AG04449 (cell line): ENCODE results near the gene LMBR1L.

Source experiments
- CTCF ChIA-PET: fragments of 350-600 bp; formaldehyde crosslinking; extraction: SDS; loops from one replicate; lab custom pipeline; 2021; ENCODE audit warnings: antibody characterized with exemption; lab: Yijun Ruan, JAX
- POLR2A ChIA-PET: fragments of 400-600, 350-600 bp; formaldehyde crosslinking; extraction: SDS; loops from one replicate; lab custom pipeline; 2020; ENCODE audit warnings: antibody characterized with exemption, inconsistent platforms; lab: Yijun Ruan, JAX
- DNase-seq: peaks from one replicate; pipeline ENCODE4 v3.0.0-alpha.2; 2010; ENCODE audit warnings: low read depth, low spot score
- H3K4me3 ChIP-seq: 2 replicates; pipeline ENCODE4 v1.5.1; 2011; ENCODE audit warnings: low read depth, mild to moderate bottlenecking, control low read depth, low read length
- TF ChIP-seq, protein P1 (sequence below): IDR thresholded peaks from one replicate; pipeline ENCODE4 v1.5.1; 2011; ENCODE audit warnings: mild to moderate bottlenecking, moderate library complexity, low read length, control low read depth, inconsistent platforms; ENCODE audit not compliant: insufficient read depth; ENCODE audit errors: missing control alignments

Gene LMBR1L

DNA sequence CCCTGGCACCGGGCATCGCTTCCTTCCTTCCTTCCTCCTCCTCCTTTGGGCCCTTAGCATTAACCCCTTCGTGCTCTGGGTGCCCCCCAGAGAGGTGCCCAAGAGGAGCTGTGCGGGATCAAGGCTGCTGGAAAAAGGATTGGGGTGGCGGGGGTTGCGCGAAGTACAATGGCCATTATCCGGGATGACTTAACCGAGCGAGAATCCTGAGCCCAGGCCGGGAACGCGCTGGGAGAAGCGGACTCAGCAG lies 18.9 kb downstream of the LMBR1L start:
- no peak for DNase-seq
- TF ChIP-seq, protein P1, sequence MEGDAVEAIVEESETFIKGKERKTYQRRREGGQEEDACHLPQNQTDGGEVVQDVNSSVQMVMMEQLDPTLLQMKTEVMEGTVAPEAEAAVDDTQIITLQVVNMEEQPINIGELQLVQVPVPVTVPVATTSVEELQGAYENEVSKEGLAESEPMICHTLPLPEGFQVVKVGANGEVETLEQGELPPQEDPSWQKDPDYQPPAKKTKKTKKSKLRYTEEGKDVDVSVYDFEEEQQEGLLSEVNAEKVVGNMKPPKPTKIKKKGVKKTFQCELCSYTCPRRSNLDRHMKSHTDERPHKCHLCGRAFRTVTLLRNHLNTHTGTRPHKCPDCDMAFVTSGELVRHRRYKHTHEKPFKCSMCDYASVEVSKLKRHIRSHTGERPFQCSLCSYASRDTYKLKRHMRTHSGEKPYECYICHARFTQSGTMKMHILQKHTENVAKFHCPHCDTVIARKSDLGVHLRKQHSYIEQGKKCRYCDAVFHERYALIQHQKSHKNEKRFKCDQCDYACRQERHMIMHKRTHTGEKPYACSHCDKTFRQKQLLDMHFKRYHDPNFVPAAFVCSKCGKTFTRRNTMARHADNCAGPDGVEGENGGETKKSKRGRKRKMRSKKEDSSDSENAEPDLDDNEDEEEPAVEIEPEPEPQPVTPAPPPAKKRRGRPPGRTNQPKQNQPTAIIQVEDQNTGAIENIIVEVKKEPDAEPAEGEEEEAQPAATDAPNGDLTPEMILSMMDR, result no peak
- H3K4me3 ChIP-seq, result peak overlapping the region; percentile 41
- ChIA-PET POLR2A (interaction anchor here (5.8 kb wide), 1 partner anchor 39 kb away, joined by 20 read pairs; the partner anchor contains the start of gene TUBA1B), CTCF (interaction anchor here (0.9 to 21.3 kb wide), 11 partner anchors 8 to 142 kb away, joined by 5 to 430 read pairs (median 10); partner anchors contain the start of genes LMBR1L and RHEBL1)

DNA sequence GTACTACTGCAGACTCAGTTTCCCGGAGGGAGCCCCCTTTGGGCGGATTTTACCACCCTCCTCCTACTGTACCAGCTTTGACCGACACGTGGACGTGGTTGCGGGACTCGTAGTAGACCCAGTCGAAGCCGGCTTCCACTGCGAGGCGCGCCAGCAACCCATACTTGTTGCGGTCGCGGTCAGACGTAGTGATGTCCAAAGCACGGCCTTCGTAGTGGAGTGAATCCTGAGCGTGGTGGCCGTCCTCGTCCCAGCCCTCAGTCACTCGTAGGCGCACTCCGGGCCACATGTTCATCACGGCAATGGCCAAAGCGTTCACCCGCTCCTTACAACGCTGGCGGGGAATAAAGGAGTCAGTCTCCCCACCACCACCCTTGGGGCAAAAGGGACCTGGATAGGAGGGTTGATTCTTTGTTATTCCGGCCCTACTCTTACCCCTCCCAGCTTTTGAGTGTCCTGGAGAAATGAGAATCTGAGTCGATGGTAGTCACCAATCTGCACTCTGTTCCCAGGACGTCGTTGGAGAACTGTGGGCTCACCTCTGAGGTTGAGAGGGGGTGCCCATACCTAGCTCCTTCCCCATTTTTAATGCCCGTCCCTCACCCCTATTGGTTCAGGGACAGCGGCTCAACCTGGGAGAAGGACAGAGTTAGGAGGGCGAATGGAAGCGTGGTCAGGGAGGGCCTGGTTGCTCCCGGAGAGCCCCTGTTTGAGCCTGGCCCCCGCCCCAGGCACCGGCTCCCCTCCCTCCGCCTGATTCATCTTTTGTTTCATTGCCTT lies 19.4 kb downstream of the LMBR1L start:
- no peak overlapping the region for H3K4me3 ChIP-seq
- DNase-seq, result no peak
- CTCF ChIA-PET, result interaction anchor here (0.9 to 21.3 kb wide), 12 partner anchors 7 to 142 kb away, joined by 4 to 430 read pairs (median 10); partner anchors contain the start of genes LMBR1L and RHEBL1
- POLR2A ChIA-PET, result interaction anchor here (5.8 kb wide), 1 partner anchor 39 kb away, joined by 20 read pairs; the partner anchor contains the start of gene TUBA1B
- TF ChIP-seq, protein P1, result no peak

DNA sequence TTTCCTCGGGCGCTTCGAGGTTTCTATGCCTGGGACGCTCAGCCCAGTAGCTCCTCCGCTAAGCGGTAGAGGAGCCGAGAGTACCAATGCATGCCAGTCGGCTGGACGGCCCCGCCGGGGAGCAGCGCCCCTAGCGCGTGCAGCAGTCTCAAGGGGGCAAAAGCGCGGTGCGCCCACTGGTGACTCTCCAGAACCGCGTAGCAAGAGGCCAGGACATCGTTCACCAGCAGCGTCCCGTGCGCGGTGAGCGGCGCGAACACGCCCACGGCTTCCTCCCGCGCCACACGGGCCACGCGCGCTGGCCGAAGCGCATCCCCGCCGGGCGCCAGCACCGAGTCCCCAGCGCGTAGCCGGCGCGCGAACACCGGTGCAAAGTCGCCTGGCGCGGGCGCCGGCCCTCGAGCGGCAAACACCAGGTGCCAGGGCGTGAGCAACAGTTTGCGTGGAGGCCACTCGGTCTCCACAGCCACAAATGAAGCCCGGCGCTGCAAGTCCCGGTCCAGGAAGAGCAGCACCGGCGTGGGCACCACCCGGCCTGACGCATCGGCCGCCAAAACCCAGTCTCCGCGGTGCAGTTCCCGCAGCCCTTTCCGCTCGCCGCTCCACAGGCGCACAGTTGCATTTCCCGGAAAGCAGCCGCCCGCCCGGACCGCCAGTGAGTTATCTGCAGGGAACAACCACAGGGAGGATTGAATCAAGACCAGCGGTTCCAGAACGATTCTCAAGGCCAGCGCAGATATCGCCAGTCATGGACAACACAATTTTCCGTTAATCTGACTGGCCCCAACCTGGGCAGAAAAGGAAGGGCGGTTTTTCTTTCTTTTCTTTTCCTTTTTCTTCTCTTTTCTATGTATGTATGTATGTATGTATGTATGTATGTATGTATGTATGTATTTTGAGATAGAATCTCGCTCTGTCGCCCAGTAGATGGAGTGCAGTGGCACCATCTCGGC lies 20.6 kb downstream of the LMBR1L start:
- ChIA-PET CTCF (interaction anchor here (0.6 to 12.8 kb wide), 19 partner anchors 11 to 174 kb away, joined by 3 to 430 read pairs (median 16); partner anchors contain the start of genes DHH, LMBR1L, RHEBL1 and TUBA1B), POLR2A (no interaction called here)
- H3K4me3 ChIP-seq, result peak overlapping the region; percentile 46
- TF ChIP-seq, protein P1, result peak; percentile 42
- no peak for DNase-seq

DNA sequence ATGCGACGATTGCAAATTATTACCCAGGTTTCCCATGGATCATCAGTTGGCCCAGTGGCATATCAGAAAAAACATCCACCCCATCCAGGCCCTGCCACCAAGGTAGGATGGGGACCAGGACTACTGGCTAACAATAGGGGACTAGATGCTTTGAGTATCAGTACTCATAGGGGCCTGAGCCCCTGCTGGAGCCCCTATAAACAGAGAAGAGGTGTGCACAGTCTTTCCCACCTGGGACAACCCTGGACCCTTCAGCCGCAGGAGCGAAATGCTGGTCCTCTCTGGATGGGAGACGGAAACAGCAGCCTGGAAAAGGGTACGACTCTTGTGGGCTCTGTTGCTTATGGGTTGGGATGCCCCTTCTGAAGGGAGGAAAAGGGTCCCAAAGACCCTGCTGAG lies 21.7 kb downstream of the LMBR1L start:
- CTCF ChIA-PET, result interaction anchor here (0.6 to 12.8 kb wide), 33 partner anchors 13 to 449 kb away, joined by 3 to 430 read pairs (median 6); partner anchors contain the start of genes DHH, LMBR1L, RHEBL1 and TUBA1B
- POLR2A ChIA-PET, result interaction anchor here (1.5 to 2.5 kb wide), 3 partner anchors 22 to 100 kb away, joined by 6 to 13 read pairs (median 9); partner anchors contain the start of genes LMBR1L, TUBA1A and TUBA1B
- no peak for DNase-seq
- TF ChIP-seq, protein P1, result no peak
- H3K4me3 ChIP-seq, result no peak overlapping the region

DNA sequence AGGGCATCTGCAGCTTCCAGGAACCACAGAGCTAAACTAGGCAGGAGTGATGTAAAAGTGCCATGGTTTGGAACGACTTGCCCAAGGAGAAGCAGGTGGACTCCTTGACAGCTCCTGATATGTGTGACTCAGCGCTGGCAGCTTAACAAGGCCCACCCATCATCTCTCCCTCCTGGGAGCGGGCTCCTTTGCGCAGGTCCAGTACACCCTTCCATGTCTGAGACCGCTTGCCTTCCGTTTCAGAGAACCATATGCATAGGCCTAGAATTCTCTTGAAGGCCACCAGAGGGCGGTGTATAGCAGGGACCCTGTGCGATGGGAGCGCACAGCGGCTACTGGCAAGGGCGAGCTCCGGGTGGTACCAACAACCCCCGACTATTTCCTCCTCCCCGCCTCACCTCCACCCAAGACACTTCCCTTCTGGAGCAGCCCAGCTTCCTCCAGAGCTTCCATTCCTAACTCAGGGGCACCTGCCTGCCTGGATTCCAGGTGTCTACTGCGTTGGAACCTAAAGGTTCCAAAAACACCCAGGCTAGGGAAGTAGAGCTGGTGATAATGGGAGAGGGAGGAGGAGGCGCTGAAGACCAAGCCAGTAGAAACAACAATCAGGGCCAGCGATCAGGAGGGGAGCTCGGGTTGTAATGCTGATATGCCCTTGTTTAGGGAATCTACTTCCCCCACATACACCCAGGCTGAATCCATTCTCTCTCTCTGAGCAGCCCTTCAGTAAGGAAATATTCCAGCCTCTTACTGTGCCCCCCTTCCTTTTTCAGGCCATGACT lies 22.3 kb downstream of the LMBR1L start:
- TF ChIP-seq, protein P1, result peak; percentile 87
- H3K4me3 ChIP-seq, result no peak overlapping the region
- peak; percentile 41 for DNase-seq
- POLR2A ChIA-PET, result interaction anchor here (0.5 to 2.5 kb wide), 4 partner anchors 23 to 323 kb away, joined by 3 to 13 read pairs (median 8); partner anchors contain the start of genes LMBR1L, TUBA1A and TUBA1B
- CTCF ChIA-PET, result interaction anchor here (0.8 to 12.8 kb wide), 39 partner anchors 13 to 450 kb away, joined by 3 to 430 read pairs (median 5); partner anchors contain the start of genes DHH, LMBR1L, RHEBL1 and TUBA1B
